SU-DHL-6 (cell line): ENCODE measurements around the gene GRID2.

Experiments
- EZH2phosphoT487 ChIP-seq: fragments of 200-600 bp; sonication (generic), shearing (Covaris generic); conservative IDR thresholded peaks from 2 replicates; pipeline ENCODE4 v1.6.1; 2018; ENCODE audit warnings: mild to moderate bottlenecking, antibody characterized with exemption, low read length, moderate library complexity, mixed read lengths
- TF ChIP-seq, protein P1 (sequence below): fragments of 200-600 bp; sonication (generic); IDR thresholded peaks from one replicate; pipeline ENCODE4 v1.5.1; 2017; ENCODE audit warnings: antibody characterized with exemption, mild to moderate bottlenecking, low read length, moderate library complexity; ENCODE audit not compliant: insufficient read depth, poor library complexity, severe bottlenecking

DNA sequence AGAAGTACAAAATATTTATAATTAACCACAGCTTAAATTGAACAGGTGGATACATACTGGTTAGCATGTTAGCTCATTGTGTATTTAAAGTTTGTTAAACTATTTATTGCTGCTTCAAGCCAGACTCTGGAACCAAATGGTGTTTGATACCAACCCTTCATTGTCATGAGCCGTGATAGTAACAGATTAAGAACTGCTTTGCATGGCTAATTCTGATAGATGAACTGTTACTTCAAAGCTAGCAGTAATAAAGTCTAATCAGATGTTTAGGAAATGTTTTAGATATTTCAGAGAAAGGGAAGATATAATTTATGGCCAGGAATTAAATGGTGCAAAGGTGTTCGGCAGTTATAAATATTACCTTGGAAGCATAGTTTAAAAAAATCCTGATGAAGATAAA lies 848.7 kb downstream of the GRID2 start:
- no peak for TF ChIP-seq EZH2phosphoT487
- TF ChIP-seq, protein P1, sequence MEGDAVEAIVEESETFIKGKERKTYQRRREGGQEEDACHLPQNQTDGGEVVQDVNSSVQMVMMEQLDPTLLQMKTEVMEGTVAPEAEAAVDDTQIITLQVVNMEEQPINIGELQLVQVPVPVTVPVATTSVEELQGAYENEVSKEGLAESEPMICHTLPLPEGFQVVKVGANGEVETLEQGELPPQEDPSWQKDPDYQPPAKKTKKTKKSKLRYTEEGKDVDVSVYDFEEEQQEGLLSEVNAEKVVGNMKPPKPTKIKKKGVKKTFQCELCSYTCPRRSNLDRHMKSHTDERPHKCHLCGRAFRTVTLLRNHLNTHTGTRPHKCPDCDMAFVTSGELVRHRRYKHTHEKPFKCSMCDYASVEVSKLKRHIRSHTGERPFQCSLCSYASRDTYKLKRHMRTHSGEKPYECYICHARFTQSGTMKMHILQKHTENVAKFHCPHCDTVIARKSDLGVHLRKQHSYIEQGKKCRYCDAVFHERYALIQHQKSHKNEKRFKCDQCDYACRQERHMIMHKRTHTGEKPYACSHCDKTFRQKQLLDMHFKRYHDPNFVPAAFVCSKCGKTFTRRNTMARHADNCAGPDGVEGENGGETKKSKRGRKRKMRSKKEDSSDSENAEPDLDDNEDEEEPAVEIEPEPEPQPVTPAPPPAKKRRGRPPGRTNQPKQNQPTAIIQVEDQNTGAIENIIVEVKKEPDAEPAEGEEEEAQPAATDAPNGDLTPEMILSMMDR = no peak
